Measurements from ENCODE around the gene CPA1.

GRCh38 chr7:130379532-130379920 is 768 bp upstream of the CPA1 start:
- TF ChIP-seq CHD2 (IDR thresholded peaks at IDR 0.05; ENCODE audit: low read depth, low read length) = no peak
- no peak for TF ChIP-seq ELF2 (CRISPR knock-in tag; IDR thresholded peaks at IDR 0.05)
- no peak for TF ChIP-seq CTCF (IDR thresholded peaks at IDR 0.05 in 2 of 3, conservative IDR thresholded peaks at IDR 0.05 in 1 of 3; ENCODE audit: insufficient read depth in 2 of 3, low read depth in 1 of 3, low read length in 3 of 3)
- TF ChIP-seq PHF8 (IDR thresholded peaks at IDR 0.05; ENCODE audit: borderline replicate concordance, low read length) = no peak
- TF ChIP-seq FOXJ3 (CRISPR knock-in tag; IDR thresholded peaks at IDR 0.05) = no peak
- no peak for TF ChIP-seq RB1 (IDR thresholded peaks at IDR 0.05; ENCODE audit: low read depth)
- TF ChIP-seq SP2 (IDR thresholded peaks at IDR 0.05; ENCODE audit: extremely low read depth, low read depth, low read length, poor library complexity, severe bottlenecking) = no peak
- TF ChIP-seq GABPA (tag; conservative IDR thresholded peaks at IDR 0.05; ENCODE audit: low read depth) = no peak
- no peak for TF ChIP-seq ZNF274 (IDR thresholded peaks at IDR 0.05; ENCODE audit: borderline replicate concordance, low read depth, low read length)
- no peak for TF ChIP-seq CREB3 (tag; conservative IDR thresholded peaks at IDR 0.05; ENCODE audit: low read depth)
- TF ChIP-seq DMBX1 (CRISPR knock-in tag; IDR thresholded peaks at IDR 0.05; ENCODE audit: borderline replicate concordance) = no peak

Data from K562 (cell line).